ENCODE data around the gene ADCY9. TPM values are rescaled to one million over a fixed set of nuclear protein-coding genes. Genes with fewer than 3 reads are reported as not detected.
"Not testable (repeated sequence)": the region's sequence is repeated elsewhere in the genome, so short reads cannot be mapped to it uniquely, and the experiment has no call there.

The ADCY9 gene
- total RNA-seq, 1 experiment from 2014 or later, result 4.7 TPM

GRCh38 chr16:3961449-3961849 lies 154.8 kb downstream of the ADCY9 start:
- DNase-seq, result no peak
- no CpG with 5 or more reads among the region's 11 CpGs for WGBS (ENCODE audit: extremely low coverage, insufficient read length, low lambda C conversion rate)
- H3K9me3 Mint-ChIP-seq, result no peaks in the 10 kb centered on the region

GRCh38 chr16:3959926-3960590 lies 156.2 kb downstream of the ADCY9 start:
- H3K79me1 ChIP-seq (ENCODE audit: insufficient read depth, low read depth, low read length, poor library complexity, severe bottlenecking); H3K4ac ChIP-seq (ENCODE audit: low read depth, low read length); H2AK5ac ChIP-seq (ENCODE audit: insufficient read length, low read length); H2BK12ac ChIP-seq (ENCODE audit: insufficient read length, low read depth, low read length); H3K27ac Mint-ChIP-seq; DNase-seq; H2AFZ ChIP-seq (ENCODE audit: low read length); H3K56ac ChIP-seq (ENCODE audit: insufficient read length, low read depth, low read length); H4K91ac ChIP-seq (ENCODE audit: insufficient read length, low read depth, low read length); H3K4me3 Mint-ChIP-seq; H3K27me3 Mint-ChIP-seq (ENCODE audit: low read depth); H3K9ac ChIP-seq (ENCODE audit: extremely low read depth, insufficient read length, low read length); H3K79me2 ChIP-seq (ENCODE audit: insufficient read depth, low read length); H3K4me2 ChIP-seq (ENCODE audit: insufficient read depth, insufficient read length, low read length); H3K23ac ChIP-seq (ENCODE audit: insufficient read length, low read depth, low read length); H2BK5ac ChIP-seq (ENCODE audit: insufficient read length, low read length); H3K4me1 ChIP-seq (ENCODE audit: insufficient read depth, low read length); H4K20me1 ChIP-seq (ENCODE audit: control insufficient read depth, insufficient read depth, insufficient read length); H3K23me2 ChIP-seq (ENCODE audit: insufficient read length, low read depth, low read length, poor library complexity, severe bottlenecking); H3K18ac ChIP-seq (ENCODE audit: insufficient read length, low read depth, low read length); H3K9me3 Mint-ChIP-seq; H3K27ac ChIP-seq (ENCODE audit: insufficient read length, low read depth, low read length); H2BK15ac ChIP-seq (ENCODE audit: low read depth, low read length); H3K36me3 Mint-ChIP-seq (ENCODE audit: insufficient read depth in 1 of 3, low read depth in 3 of 3); H3K14ac ChIP-seq (ENCODE audit: insufficient read depth, low read length); H4K8ac ChIP-seq (replicated peaks; ENCODE audit: insufficient read length, low read depth, low read length); H3K27me3 ChIP-seq (ENCODE audit: insufficient read depth, low read length); H3K9me3 ChIP-seq (ENCODE audit: control insufficient read depth, low read depth, low read length); H4K5ac ChIP-seq (ENCODE audit: insufficient read length, low read depth, low read length); H2BK120ac ChIP-seq (ENCODE audit: low read depth, low read length, poor library complexity, severe bottlenecking); H3T11ph ChIP-seq (ENCODE audit: low read length); H2BK20ac ChIP-seq (ENCODE audit: low read depth, low read length, poor library complexity, severe bottlenecking): not testable (repeated sequence)
- peaks cover 26 to 42% of the 10 kb centered on the region in 2 experiments for H3K4me1 Mint-ChIP-seq
- WGBS (ENCODE audit: extremely low coverage, insufficient read length, low lambda C conversion rate), result no CpG with 5 or more reads among the region's 14 CpGs

More at GRCh38 chr16:3961449-3961849, 154.8 kb downstream of the ADCY9 start:
- H3K79me2 ChIP-seq (ENCODE audit: insufficient read depth, low read length), result no peaks in the 10 kb centered on the region
- H4K91ac ChIP-seq (ENCODE audit: insufficient read length, low read depth, low read length), result no peak overlapping the region
- H2BK12ac ChIP-seq (ENCODE audit: insufficient read length, low read depth, low read length), result no peak overlapping the region
- H3K9ac ChIP-seq (ENCODE audit: extremely low read depth, insufficient read length, low read length), result no peak overlapping the region
- H2BK15ac ChIP-seq (ENCODE audit: low read depth, low read length), result no peak overlapping the region
- no peak overlapping the region for H2AK5ac ChIP-seq (ENCODE audit: insufficient read length, low read length)
- no peak overlapping the region for H3T11ph ChIP-seq (ENCODE audit: low read length)
- peaks cover 5% of the 10 kb centered on the region; the same call in 1 of the 2 replicates for H3K4me1 ChIP-seq (ENCODE audit: insufficient read depth, low read length)
- H3K4me1 Mint-ChIP-seq, result peaks cover 26 to 42% of the 10 kb centered on the region in 2 experiments
- H3K4me2 ChIP-seq (ENCODE audit: insufficient read depth, insufficient read length, low read length), result no peak overlapping the region
- no peak for TF ChIP-seq CTCF (conservative IDR thresholded peaks at IDR 0.05)
- no peaks in the 10 kb centered on the region for H3K23me2 ChIP-seq (ENCODE audit: insufficient read length, low read depth, low read length, poor library complexity, severe bottlenecking)
- H2BK20ac ChIP-seq (ENCODE audit: low read depth, low read length, poor library complexity, severe bottlenecking), result no peak overlapping the region
- no peak overlapping the region for H4K5ac ChIP-seq (ENCODE audit: insufficient read length, low read depth, low read length)
- H3K4me3 Mint-ChIP-seq, result no peak overlapping the region
- no peak overlapping the region for H3K23ac ChIP-seq (ENCODE audit: insufficient read length, low read depth, low read length)
- H2BK5ac ChIP-seq (ENCODE audit: insufficient read length, low read length), result no peak overlapping the region
- no peaks in the 10 kb centered on the region for H3K9me3 ChIP-seq (ENCODE audit: control insufficient read depth, low read depth, low read length)
- H3K27me3 Mint-ChIP-seq (ENCODE audit: low read depth), result peaks cover 2% of the 10 kb centered on the region
- H3K36me3 Mint-ChIP-seq (ENCODE audit: insufficient read depth in 1 of 3, low read depth in 3 of 3), result peaks cover 0 to 5% (median 5%) of the 10 kb centered on the region in 3 experiments; a peak in 3 of 7 replicates
- H3K4ac ChIP-seq (ENCODE audit: low read depth, low read length), result no peak overlapping the region
- no peak overlapping the region for H3K56ac ChIP-seq (ENCODE audit: insufficient read length, low read depth, low read length)
- no peaks in the 10 kb centered on the region for H4K20me1 ChIP-seq (ENCODE audit: control insufficient read depth, insufficient read depth, insufficient read length)
- H3K18ac ChIP-seq (ENCODE audit: insufficient read length, low read depth, low read length), result no peak overlapping the region
- no peak overlapping the region for H3K27ac ChIP-seq (ENCODE audit: insufficient read length, low read depth, low read length)
- peak overlapping the region in 1 of 3 experiments; percentile 68; a peak in 1 of 7 replicates for H3K27ac Mint-ChIP-seq
- no peak overlapping the region for H2BK120ac ChIP-seq (ENCODE audit: low read depth, low read length, poor library complexity, severe bottlenecking)
- no peaks in the 10 kb centered on the region for H3K79me1 ChIP-seq (ENCODE audit: insufficient read depth, low read depth, low read length, poor library complexity, severe bottlenecking)
- no peak overlapping the region for H2AFZ ChIP-seq (ENCODE audit: low read length)
- no peaks in the 10 kb centered on the region for H3K27me3 ChIP-seq (ENCODE audit: insufficient read depth, low read length)
- no peak overlapping the region for H4K8ac ChIP-seq (replicated peaks; ENCODE audit: insufficient read length, low read depth, low read length)
- H3K14ac ChIP-seq (ENCODE audit: insufficient read depth, low read length), result no peak overlapping the region

Data from H9 (cell line).